ENCODE results near the gene SLC66A1.

Gene SLC66A1

DNA sequence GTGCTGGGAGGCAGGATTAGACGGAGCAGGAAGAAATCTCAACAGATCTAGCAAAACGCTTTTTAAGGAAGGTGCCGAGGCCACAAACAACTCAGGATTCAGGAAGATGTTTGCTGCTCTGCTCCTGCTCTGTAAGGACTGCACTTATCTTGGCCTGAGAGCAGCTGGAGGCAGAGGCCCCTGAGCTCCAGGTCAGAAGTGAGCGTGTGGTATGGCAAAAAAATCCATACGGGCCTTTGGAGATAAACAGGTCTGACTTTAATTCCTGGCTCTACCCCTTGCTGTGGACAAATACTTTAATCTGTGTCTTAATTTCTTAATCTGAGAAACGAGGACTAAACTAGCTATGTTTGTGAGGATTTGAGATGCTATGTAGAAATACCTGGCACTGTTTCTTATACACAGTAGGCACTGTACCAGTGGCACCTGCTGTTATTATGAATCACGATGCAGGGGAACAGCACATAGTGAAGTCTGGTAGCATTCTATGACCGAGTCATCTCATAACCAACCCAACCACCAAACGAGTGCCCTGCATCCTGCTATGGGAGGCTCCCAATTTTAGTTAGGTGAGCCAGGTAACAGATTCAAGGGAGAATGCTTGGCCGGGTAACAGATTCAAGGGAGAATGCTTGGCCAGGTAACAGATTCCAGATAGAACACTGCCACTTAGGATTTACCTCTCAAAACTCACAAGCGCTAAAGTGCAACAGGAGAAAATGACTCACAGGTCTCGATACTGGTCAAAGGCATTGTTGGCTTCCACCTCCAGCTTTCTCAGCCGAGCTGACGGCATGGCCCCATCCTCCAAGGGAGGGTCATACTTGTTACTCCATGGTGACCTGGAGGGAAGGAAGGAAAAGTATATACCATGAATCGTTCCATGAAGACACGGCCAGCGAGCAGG, 65.9 kb downstream of the SLC66A1 start:
- no peak for DNase-seq (ENCODE audit: low read depth in 2 of 2)
